Measurements from ENCODE around the gene OBSL1.
A peak's percentile ranks its signal among the peaks of the same experiment; 100 is the strongest.

Gene OBSL1

GRCh38 chr2:219608399-219608964 lies 37.1 kb upstream of the OBSL1 start:
- H3K4me3 ChIP-seq (ENCODE audit: low read depth, low read length): no peak overlapping the region
- no peak for TF ChIP-seq CTCF (IDR thresholded peaks at IDR 0.05; ENCODE audit: borderline replicate concordance, insufficient read depth, low read depth, low read length)

GRCh38 chr2:219607931-219608330 lies 36.6 kb upstream of the OBSL1 start:
- TF ChIP-seq CTCF (IDR thresholded peaks at IDR 0.05; ENCODE audit: borderline replicate concordance, insufficient read depth, low read depth, low read length): no peak
- H3K4me3 ChIP-seq (ENCODE audit: low read depth, low read length): no peak overlapping the region

GRCh38 chr2:219605607-219605954 lies 34.2 kb upstream of the OBSL1 start:
- H3K4me3 ChIP-seq (ENCODE audit: low read depth, low read length): no peak overlapping the region
- no peak for TF ChIP-seq CTCF (IDR thresholded peaks at IDR 0.05; ENCODE audit: borderline replicate concordance, insufficient read depth, low read depth, low read length)

GRCh38 chr2:219603771-219604170 lies 32.4 kb upstream of the OBSL1 start:
- no peak overlapping the region for H3K4me3 ChIP-seq (ENCODE audit: low read depth, low read length)
- TF ChIP-seq CTCF (IDR thresholded peaks at IDR 0.05; ENCODE audit: borderline replicate concordance, insufficient read depth, low read depth, low read length): no peak

- TF ChIP-seq CTCF (IDR thresholded peaks at IDR 0.05; ENCODE audit: borderline replicate concordance, insufficient read depth, low read depth, low read length): no peak
Measured at GRCh38 chr2:219598308-219599078, 27.2 kb upstream of the OBSL1 start.

GRCh38 chr2:219597552-219598307 lies 26.4 kb upstream of the OBSL1 start, which contains the start of gene STK11IP:
TSS of gene STK11IP (plus strand) at chr2:219597857. CDS start at chr2:219598120, 263 bp downstream.
- TF ChIP-seq CTCF (IDR thresholded peaks at IDR 0.05; ENCODE audit: borderline replicate concordance, insufficient read depth, low read depth, low read length): no peak
- peak within 1 kb of the TSS; percentile 63 for H3K4me3 ChIP-seq (ENCODE audit: low read depth, low read length)

More at GRCh38 chr2:219598308-219599078, 27.2 kb upstream of the OBSL1 start:
- peak overlapping the region; percentile 63 for H3K4me3 ChIP-seq (ENCODE audit: low read depth, low read length)
